Stimulated activated naive CD4-positive, alpha-beta T cell treated with Interleukin-2 at 50 U/mL for 16 hours (primary cell): ENCODE measurements around the gene RGR.
A peak's percentile ranks its signal among the peaks of the same experiment; 100 is the strongest.

ENCODE experiments used
- DNase-seq: peaks from one replicate; lab custom pipeline; 2025; lab: John Stamatoyannopoulos, UW

The RGR gene

GRCh38 chr10:84296091-84296981, 51.5 kb downstream of the RGR start:
- no peak for DNase-seq

GRCh38 chr10:84298057-84298456, 53.2 kb downstream of the RGR start:
- no peak for DNase-seq

- no peak for DNase-seq
Observed at GRCh38 chr10:84302223-84302622, 57.4 kb downstream of the RGR start.

GRCh38 chr10:84306751-84307384, 62.0 kb downstream of the RGR start:
- DNase-seq, result no peak

GRCh38 chr10:84308021-84308420, 63.2 kb downstream of the RGR start:
- DNase-seq, result no peak

GRCh38 chr10:84308481-84309304, 63.8 kb downstream of the RGR start:
- peak; percentile 23 for DNase-seq
